K562 (cell line): Measurements from ENCODE around the gene EFNA5. TPM values are rescaled to one million over a fixed set of nuclear protein-coding genes. Genes with fewer than 3 reads are reported as not detected.

ENCODE experiments used
- CREB3 ChIP-seq: fragments of 450-650 bp; conservative IDR thresholded peaks from 2 replicates; pipeline ENCODE4 v1.6.1; 2016; ENCODE audit warnings: missing genetic modification characterization, low read depth, mild to moderate bottlenecking, missing compliant biosample characterization, moderate library complexity
- MXI1 ChIP-seq: IDR thresholded peaks from 2 replicates; pipeline ENCODE4 v1.6.1; 2011; ENCODE audit warnings: low read depth, mild to moderate bottlenecking, improper control_type of control experiment, low read length
- TCF7L2 ChIP-seq: fragments of 150-350 bp; IDR thresholded peaks from 2 replicates; pipeline ENCODE4 v1.6.1; 2016; ENCODE audit warnings: low read depth, mild to moderate bottlenecking, low read length, moderate library complexity
- TSHZ1 ChIP-seq: fragments of 250-450 bp; sonication (Bioruptor Pico); IDR thresholded peaks from 2 replicates; pipeline ENCODE4 v1.4.0; 2020; ENCODE audit warnings: mild to moderate bottlenecking, moderate library complexity
- ZNF766 ChIP-seq: fragments of 200-800 bp; sonication (Bioruptor generic); conservative IDR thresholded peaks from 2 replicates; pipeline ENCODE4 v1.6.1; 2016; ENCODE audit warnings: missing genetic modification characterization, missing compliant biosample characterization
- polyA plus RNA-seq, 8 experiments: library from polyadenylated mRNA; depleted of rRNA in 4 of 8; stranded (reverse) in 5 of 8; unstranded in 3 of 8; fragments of >200 nt; fragmentation: Nextera tagmentation in 2 of 8; fragmentation: Illumina TruSeq in 1 of 8; extraction: Ambion mirVana in 2 of 8; extraction: Trizol in 1 of 8; gene quantifications; 2 replicates each; pipeline versions ENCODE4 v1.2.1 to v1.2.3, GENCODE V29; 2011 to 2014; ENCODE audit warnings: inconsistent platforms in 1 of 8, missing spikeins in 1 of 8
- total RNA-seq, 7 experiments: library from RNA; depleted of rRNA in 6 of 7; stranded (reverse); fragments of >200 nt in 6 of 7; fragmentation: Illumina TruSeq in 2 of 7; extraction: Trizol in 2 of 7; gene quantifications; 2 replicates each; pipeline versions ENCODE4 v1.2.1 to v1.2.3, GENCODE V29; 2011 to 2021; ENCODE audit warnings: low replicate concordance in 1 of 7
- TF ChIP-seq, protein P1 (sequence below): fragments of 450-650 bp; IDR thresholded peaks from 2 replicates; pipeline ENCODE4 v1.6.1; 2016; ENCODE audit warnings: mild to moderate bottlenecking

The EFNA5 gene
- total and polyA plus RNA-seq, 9 of the 15 experiments (the other 6 are each of a cell fraction or from before 2014, with no cell fraction given) = 0.20 TPM; not detected in 8

- TF ChIP-seq MXI1 (no peak), TSHZ1 (CRISPR knock-in tag) (no peak), CREB3 (tag) (no peak), TCF7L2 (no peak), ZNF766 (CRISPR knock-in tag) (no peak)
- TF ChIP-seq, protein P1, sequence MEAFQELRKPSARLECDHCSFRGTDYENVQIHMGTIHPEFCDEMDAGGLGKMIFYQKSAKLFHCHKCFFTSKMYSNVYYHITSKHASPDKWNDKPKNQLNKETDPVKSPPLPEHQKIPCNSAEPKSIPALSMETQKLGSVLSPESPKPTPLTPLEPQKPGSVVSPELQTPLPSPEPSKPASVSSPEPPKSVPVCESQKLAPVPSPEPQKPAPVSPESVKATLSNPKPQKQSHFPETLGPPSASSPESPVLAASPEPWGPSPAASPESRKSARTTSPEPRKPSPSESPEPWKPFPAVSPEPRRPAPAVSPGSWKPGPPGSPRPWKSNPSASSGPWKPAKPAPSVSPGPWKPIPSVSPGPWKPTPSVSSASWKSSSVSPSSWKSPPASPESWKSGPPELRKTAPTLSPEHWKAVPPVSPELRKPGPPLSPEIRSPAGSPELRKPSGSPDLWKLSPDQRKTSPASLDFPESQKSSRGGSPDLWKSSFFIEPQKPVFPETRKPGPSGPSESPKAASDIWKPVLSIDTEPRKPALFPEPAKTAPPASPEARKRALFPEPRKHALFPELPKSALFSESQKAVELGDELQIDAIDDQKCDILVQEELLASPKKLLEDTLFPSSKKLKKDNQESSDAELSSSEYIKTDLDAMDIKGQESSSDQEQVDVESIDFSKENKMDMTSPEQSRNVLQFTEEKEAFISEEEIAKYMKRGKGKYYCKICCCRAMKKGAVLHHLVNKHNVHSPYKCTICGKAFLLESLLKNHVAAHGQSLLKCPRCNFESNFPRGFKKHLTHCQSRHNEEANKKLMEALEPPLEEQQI = no peak
Measured at GRCh38 chr5:107329850-107330249, 340.9 kb downstream of the EFNA5 start (continued).
